Posterior cingulate gyrus (tissue), 11 donors: ENCODE data around the gene KRTAP9-6.
"Not testable (repeated sequence)": the region's sequence is repeated elsewhere in the genome, so short reads cannot be mapped to it uniquely, and the experiment has no call there.

Experiments
- DNase-seq, 10 donors: peaks; one replicate each; pipeline versions ENCODE4 v3.0.0 to v3.0.0-alpha.2; 2020 to 2021; ENCODE audit warnings: mixed read lengths in 3 of 10
- intact Hi-C: fragments of 100-400 bp; cut with DNase I; formaldehyde crosslinking; loops from one replicate; pipeline ENCODE4 v1.15.1; 2023

KRTAP9-6 gene

DNA sequence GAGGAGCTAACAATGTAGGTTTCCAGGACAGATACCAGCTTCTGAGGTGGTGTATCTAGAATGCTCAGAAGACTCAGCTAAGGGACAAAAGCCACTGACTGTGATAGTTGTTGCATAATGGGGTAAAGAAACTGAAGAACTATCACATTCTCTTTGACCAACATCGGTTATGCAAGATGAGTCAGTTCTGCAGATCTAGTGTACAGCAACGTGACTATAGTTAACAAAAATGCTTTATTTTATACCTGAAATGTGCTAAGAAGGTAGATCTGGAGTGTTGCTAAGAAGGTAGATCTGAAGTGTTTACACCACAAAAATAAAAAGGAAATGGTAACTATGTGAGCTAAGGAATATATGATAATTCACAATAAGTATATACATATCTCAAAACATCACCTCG lies 2.5 kb downstream of the KRTAP9-6 start:
- intact Hi-C loops, result no loop called here
- DNase-seq, result no peak

DNA sequence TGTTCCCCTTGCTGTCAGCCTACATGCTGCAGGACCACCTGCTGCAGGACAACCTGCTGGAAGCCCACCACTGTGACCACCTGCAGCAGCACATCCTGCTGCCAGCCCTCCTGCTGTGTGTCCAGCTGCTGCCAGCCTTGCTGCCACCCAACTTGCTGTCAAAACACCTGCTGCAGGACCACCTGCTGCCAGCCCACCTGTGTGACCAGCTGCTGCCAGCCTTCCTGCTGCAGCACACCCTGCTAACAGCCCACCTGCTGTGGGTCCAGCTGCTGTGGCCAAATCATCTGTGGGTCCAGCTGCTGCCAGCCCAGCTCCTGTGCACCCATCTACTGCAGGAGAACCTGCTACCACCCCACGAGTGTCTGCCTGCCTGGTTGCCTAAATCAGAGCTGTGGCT lies 6.1 kb downstream of the KRTAP9-6 start:
- intact Hi-C loops, DNase-seq: not testable (repeated sequence)

DNA sequence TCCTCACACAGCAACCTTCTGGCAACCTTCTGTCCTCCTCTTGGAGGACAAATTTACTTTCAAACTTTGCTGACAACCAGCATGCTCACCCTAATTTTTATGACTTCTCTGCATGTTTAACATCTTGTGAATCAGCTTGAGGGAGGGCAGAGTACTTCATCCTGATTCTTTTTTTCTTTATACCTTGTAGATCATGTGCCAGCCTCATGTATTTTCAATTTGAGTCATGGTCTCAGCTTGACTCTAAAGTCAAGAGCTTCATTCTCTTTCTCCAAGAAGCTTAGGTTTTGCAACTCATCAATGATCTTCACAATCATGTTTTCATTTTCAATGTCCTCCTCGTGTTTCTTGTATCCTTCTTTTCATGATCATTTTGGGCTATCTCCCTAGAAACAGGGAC lies 6.7 kb downstream of the KRTAP9-6 start:
- DNase-seq, result no peak
- intact Hi-C loops, result no loop called here

GRCh38 chr17:41275648-41276190 lies 10.5 kb downstream of the KRTAP9-6 start, which contains the start of gene KRTAP9-7:
KRTAP9-7 (plus strand) TSS chr17:41275698; CDS start chr17:41275698, 0 bp downstream.
- peak in 1 of 10 donors; percentile 75 for DNase-seq
- intact Hi-C loops, result not testable (repeated sequence)

DNA sequence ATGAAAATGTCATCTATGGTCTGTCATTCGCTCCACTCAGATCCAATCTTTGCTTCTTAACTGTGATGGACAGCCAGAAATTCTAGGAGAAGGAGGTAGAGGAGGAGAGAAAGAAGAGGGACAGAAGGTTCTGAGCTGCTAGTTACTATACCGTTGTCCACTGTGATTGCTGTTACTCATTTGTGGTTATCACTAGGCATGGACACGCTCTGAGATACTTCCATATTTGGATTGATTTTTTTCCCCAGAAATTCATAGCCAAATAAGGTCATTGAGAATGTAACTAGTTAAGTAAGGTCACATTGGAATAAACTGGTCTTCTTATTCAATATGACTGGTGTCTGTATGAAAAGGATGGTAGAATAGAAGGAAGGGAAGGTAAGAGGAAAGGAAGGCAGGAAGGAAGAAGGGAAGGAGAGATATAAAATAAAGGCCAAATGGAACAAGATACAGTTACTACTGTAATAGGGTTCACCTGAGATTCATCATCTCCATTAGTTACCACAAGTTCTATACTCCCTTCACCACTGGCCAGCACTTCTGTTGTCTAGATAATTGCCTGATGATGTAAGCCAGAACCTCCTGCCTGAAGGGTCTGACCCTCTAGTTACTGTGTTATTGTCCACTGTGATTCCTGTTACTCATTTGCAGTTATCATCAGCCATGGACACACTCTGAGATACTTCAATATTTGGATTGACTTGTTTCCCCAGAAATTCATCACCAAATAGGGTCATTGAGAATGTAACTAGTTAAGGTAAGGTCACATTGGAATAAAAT lies 13.2 kb downstream of the KRTAP9-6 start:
- DNase-seq, result no peak
- intact Hi-C loops, result no loop called here

DNA sequence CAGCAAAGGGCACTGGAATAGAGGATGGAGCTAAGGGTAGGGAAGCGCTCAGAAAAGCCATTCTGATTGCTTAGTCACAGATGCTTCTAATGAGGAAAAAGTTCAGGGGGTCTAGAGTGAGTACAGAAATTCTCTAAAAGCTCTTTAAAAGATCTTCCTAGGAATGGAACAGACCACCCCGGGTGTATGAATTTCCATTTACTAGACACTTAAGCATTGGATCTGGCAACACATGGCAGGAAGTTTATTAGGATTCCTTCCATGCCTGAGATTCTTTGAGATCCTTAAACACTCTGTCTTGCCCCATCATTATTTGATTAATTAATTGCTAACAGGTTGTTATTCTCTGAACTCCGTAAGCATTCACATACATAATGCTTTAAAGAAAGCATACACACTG lies 18.9 kb downstream of the KRTAP9-6 start:
- intact Hi-C loops, result no loop called here
- no peak for DNase-seq

GRCh38 chr17:41284546-41284945 lies 19.4 kb downstream of the KRTAP9-6 start:
- intact Hi-C loops, result no loop called here
- DNase-seq, result no peak

GRCh38 chr17:41287050-41287449 lies 21.9 kb downstream of the KRTAP9-6 start:
- intact Hi-C loops, result no loop called here
- DNase-seq, result no peak

DNA sequence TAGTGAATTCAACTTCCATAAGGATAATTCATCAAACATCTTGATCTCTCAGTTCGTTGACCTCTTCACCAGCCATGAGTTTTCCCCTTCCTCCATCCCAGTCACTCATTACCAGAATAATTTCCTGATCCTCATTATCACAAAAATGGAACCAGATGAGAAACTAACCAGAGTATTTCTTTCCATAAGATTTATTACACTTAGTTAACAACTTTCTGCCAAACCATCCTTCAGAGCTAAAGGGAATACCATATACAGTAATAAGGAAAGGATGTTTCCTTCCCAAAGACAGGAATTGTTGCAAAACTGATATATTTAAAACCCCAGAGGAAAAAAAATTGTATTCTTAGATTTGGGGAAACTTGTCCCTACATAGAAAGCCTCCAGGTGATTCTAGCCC lies 28.8 kb downstream of the KRTAP9-6 start:
- no peak for DNase-seq
- intact Hi-C loops, result no loop called here

DNA sequence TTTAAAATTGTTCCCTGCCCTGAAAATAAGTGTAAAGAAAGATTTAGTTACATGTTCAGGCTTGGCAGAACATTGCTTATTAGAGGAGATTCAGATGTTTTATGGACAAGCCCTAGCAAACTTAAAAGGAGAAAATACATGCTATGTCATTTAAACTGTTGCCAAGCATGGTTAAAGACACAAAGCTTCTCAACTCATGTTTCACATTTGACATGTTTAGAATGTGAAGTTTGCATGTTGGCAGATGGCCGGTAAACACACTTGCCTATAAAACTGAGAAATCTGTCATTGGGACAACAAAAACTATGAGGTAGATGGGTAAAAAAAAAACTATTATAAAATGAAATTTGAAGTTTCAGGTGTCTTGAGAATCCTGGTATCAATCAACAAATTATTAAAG lies 31.7 kb downstream of the KRTAP9-6 start:
- no peak for DNase-seq
- intact Hi-C loops, result no loop called here

GRCh38 chr17:41298458-41299135 lies 33.4 kb downstream of the KRTAP9-6 start:
- intact Hi-C loops, result no loop called here
- DNase-seq, result peak in 1 of 10 donors; percentile 47

DNA sequence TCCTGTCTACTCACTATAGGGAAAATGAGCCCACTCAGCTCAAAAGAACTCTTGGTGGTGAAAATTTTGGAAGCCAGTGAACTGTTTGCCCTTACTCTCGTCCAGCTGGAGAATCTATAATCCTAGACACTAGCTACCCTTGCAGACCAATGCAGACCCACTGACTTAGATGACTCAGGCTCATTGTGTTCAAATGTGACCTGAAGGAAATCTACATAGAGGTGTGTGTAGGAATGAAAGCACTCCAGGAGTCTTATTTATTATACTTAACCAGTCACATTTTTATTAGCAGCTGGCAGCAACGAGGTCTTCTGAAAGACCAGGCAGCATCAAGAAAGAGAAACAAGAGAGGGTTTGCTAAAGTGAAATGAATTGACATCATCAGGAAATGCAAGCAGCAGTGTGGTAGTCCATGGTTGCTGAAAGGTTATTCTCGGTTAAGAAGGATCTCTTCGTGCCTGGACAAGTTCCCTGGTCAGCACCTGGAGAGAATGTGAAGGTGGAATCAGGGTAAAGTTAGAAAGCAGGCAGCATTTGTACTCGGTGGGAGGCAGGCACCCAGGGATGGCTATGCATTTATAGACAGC lies 36.1 kb downstream of the KRTAP9-6 start:
- intact Hi-C loops, result no loop called here
- no peak for DNase-seq

- intact Hi-C loops, result no loop called here
- peak in 1 of 10 donors; percentile 81 for DNase-seq
Measured at GRCh38 chr17:41301916-41302901, 37.0 kb downstream of the KRTAP9-6 start, which contains the start of gene KRTAP29-1. KRTAP29-1 (minus strand) TSS chr17:41302851; CDS start chr17:41302851, 0 bp downstream.

- intact Hi-C loops, result no loop called here
- DNase-seq, result no peak
Measured at GRCh38 chr17:41302981-41303380, 37.8 kb downstream of the KRTAP9-6 start.

DNA sequence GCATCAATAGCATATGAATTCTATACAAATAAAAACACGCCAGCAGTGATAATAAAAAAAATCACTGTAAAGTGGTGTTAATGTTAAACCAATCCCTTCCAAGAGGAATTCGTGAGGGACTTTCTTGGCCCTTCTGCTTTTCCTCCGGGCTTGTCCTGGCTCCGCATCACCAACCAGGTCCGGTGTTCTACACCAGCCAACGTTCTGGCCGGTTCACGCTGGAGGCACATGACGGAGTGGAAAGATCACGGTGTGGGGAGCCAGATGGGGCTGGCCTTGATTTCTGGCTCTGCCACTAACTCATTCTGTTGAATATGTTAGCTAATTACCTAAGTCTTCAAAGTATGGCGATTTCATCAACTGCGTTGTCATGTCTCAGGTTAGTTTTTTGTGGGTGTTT lies 38.9 kb downstream of the KRTAP9-6 start:
- peak in 1 of 10 donors; percentile 69 for DNase-seq
- intact Hi-C loops, result no loop called here

DNA sequence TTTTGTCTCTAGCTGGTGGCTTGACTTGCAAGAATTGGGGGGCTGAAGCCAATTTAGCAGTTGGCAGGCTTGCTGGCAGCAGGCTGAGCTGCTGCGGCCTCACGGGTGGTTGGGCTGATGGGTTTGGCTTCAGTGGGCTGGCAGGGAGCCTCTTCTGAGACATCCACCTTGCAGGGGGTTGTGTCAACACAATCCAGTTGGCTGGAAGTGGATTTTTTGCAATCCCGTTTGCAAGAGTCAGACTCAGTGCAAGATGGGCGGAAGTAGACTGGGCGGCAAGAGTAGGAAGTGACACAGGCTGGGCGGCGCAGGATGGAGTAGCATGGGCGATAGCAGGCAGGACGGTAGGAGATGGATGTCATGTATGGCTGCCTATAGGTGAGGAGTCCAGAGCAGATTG lies 42.5 kb downstream of the KRTAP9-6 start:
- peak in 3 of 10 donors; percentile 16 to 82 (median 74) for DNase-seq

GRCh38 chr17:41308251-41308917 lies 43.2 kb downstream of the KRTAP9-6 start:
- peak in 7 of 10 donors; percentile 42 to 93 (median 66) for DNase-seq
- intact Hi-C loops, result no loop called here

More for the DNA sequence above, 42.5 kb downstream of the KRTAP9-6 start:
- intact Hi-C loops, result no loop called here

DNA sequence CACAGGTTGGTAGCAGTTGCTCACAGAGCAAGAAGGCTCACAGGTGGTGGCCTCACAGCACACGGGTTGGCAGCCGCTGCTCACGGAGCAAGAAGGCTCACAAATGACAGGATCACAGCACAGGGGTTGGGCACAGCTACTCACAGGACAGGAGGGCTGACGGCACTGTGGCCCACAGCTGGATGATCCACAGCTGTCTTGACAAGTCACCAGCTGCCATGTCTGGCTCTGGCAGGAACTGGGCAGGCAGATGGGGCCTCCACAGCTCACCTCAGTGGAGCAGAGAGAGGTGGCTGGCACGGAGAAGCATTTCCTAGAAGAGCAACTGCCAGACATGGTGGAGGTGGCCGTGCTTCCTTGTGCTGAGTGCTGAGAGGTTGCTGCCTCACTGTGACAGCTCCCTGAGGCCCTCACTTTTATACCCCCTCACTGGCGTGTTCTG lies 43.8 kb downstream of the KRTAP9-6 start, which contains the start of gene KRTAP16-1:
TSS of gene KRTAP16-1 (minus strand) at position 392 of the 442 bp plus-strand sequence. CDS start at position 336, 56 bp downstream.
- intact Hi-C loops, result no loop called here
- peak in 1 of 10 donors; percentile 75 for DNase-seq

GRCh38 chr17:41311111-41311510 lies 45.9 kb downstream of the KRTAP9-6 start:
- intact Hi-C loops, result no loop called here
- no peak for DNase-seq
